Mucosa of stomach (tissue), 1 donor: Measurements from ENCODE around the gene LIG4.

Experiments used
- H3K27me3 ChIP-seq: one replicate; pipeline ENCODE4 v1.7.0; 2013; ENCODE audit warnings: mild to moderate bottlenecking, low read length; ENCODE audit not compliant: control insufficient read depth, insufficient read depth
- H3K36me3 ChIP-seq: one replicate; pipeline ENCODE4 v1.7.0; 2013; ENCODE audit warnings: low read length; ENCODE audit not compliant: control insufficient read depth, insufficient read depth
- H3K4me1 ChIP-seq: one replicate; pipeline ENCODE4 v1.7.0; 2013; ENCODE audit warnings: mild to moderate bottlenecking, low read length; ENCODE audit not compliant: control insufficient read depth, insufficient read depth
- H3K4me3 ChIP-seq: one replicate; pipeline ENCODE4 v1.7.0; 2013; ENCODE audit warnings: low read length
- H3K9ac ChIP-seq: one replicate; pipeline ENCODE4 v1.7.0; 2013; ENCODE audit warnings: mild to moderate bottlenecking, low read length, moderate library complexity
- H3K9me3 ChIP-seq: one replicate; pipeline ENCODE4 v1.7.0; 2013; ENCODE audit warnings: mild to moderate bottlenecking, low read length, moderate library complexity; ENCODE audit not compliant: control insufficient read depth
- donor health status: Pancreatic carcinoma.

LIG4 gene

DNA sequence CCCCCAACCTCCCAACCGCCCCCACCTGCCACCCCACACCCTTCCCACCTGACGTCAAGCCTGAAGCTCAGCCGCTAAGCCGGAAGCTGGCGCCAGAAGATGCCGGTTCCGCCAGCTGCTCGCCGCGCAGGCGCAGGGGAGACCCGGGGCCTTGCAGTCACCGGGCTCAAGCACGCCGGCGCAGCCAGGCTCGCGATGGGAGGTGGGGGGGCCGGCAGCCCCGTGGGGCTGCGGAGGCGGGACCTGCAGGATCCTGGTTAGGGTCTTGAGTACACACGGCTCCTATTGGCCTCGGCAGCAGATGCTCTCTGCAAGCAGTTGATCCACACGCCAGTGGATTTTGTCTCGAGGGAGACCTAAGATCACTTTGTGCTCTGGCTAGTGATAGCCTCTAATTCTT, at the start of gene LIG4:
TSS of gene LIG4 (minus strand) at position 101 of the 400 bp plus-strand sequence. CDS start 4,268 bp downstream, outside the sequence.
- H3K36me3 ChIP-seq = no peaks in the 10 kb centered on the region
- no peaks in the 10 kb centered on the region for H3K27me3 ChIP-seq
- peaks cover 37% of the 10 kb centered on the region for H3K4me1 ChIP-seq
- H3K9me3 ChIP-seq = no peaks in the 10 kb centered on the region
- peak within 1 kb of the TSS; percentile 60 for H3K9ac ChIP-seq
- H3K4me3 ChIP-seq = peak within 1 kb of the TSS; percentile 35

DNA sequence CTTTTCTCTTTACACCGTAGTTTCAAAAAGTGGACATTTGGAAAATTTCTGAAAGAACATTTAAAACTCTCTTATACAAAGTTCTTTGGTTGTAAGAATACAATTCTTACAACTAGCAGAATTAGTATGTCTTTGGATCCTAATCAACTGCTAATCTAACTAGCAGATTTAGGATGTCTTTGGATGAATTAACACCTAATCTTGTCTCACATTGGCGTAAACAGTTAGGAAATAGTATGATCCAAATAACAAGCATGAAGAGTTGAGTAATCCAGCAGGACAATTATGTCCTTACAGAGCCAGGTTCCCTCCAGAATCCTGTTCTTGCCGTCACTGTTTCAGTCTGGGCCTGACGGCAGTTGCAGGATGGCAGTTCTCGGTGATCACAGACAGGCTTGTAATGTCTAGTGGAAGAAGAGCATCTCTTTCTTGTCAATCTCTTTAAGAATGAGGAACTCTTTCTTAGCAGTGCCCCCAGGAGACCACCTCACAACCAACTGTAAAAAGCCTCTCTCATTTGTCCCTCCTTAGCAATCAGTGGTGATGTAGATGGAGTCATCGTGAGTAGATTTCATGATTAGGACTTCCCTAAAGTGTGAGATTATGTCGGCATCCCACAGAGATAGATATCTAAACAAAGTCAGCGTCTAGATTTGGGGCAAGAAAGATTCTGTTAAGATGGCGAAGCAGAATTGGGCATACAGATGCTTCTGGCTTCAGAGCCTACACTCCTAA, 48.5 kb upstream of the LIG4 start:
- H3K36me3 ChIP-seq = no peaks in the 10 kb centered on the region
- no peak overlapping the region for H3K4me3 ChIP-seq
- H3K27me3 ChIP-seq = no peaks in the 10 kb centered on the region
- H3K9me3 ChIP-seq = no peaks in the 10 kb centered on the region
- H3K9ac ChIP-seq = no peak overlapping the region
- no peaks in the 10 kb centered on the region for H3K4me1 ChIP-seq

DNA sequence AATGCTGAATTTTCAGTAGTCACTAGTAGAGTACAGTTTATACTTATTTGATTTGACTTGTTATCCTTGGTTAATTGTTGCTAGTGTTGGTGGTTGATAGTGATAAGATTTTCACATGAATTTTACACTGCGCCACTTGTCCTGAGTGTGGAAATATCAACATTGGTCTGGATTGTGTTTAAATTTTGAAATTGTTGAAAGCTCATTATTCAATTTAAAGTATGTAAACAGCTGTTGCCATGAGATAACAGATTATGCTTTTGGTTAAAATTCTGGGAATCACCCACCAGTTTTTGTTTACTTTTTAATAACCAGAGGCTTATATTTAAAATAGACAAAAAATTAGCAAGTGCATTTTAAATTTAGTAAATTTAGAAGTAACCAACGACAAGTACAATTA, 41.9 kb upstream of the LIG4 start:
- H3K27me3 ChIP-seq = no peaks in the 10 kb centered on the region
- no peaks in the 10 kb centered on the region for H3K9me3 ChIP-seq
- H3K4me3 ChIP-seq = no peak overlapping the region
- H3K4me1 ChIP-seq = no peaks in the 10 kb centered on the region
- H3K9ac ChIP-seq = no peak overlapping the region
- no peaks in the 10 kb centered on the region for H3K36me3 ChIP-seq

DNA sequence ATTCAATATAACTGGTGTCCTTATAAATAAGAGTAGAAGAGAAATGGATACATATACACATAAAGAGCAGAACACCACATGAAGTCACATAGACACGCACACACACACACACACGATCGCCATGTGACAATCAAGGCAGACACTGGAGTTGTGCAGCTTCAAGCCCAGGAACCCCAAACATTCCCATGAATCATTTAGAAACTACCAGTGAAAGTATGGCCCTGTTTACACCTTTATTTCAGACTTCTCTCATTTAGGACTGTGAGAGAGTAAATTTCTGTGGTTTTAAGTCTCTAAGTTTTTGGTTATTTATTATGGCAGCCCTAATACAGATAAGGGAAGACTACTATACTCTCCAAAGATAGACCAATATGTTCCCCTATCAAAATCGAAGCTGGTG, 33.8 kb upstream of the LIG4 start:
- no peak overlapping the region for H3K9ac ChIP-seq
- H3K27me3 ChIP-seq = no peaks in the 10 kb centered on the region
- no peaks in the 10 kb centered on the region for H3K9me3 ChIP-seq
- no peak overlapping the region for H3K4me3 ChIP-seq
- no peaks in the 10 kb centered on the region for H3K4me1 ChIP-seq
- no peaks in the 10 kb centered on the region for H3K36me3 ChIP-seq

DNA sequence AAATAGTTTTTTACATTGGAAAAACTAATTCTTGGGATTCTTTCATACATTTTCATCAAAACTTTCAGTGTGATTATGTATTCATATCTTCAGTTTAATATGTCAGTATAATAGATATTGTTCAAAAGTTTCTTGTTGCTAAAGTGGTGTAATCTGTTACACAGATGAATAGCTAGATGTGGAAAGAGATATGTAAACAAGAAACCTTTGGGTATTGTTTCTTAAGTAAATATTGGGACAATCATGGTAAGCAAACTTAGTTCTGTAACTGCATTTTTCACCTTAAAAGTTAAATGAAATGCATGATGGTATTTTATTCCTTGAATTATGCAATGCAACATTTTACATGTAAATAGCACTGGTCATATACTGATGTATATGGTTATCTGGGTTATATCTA, 15.0 kb upstream of the LIG4 start:
- Histone ChIP-seq H3K36me3 (no peaks in the 10 kb centered on the region), H3K27me3 (no peaks in the 10 kb centered on the region), H3K4me1 (peaks cover 8% of the 10 kb centered on the region), H3K4me3 (no peak overlapping the region), H3K9me3 (no peaks in the 10 kb centered on the region), H3K9ac (no peak overlapping the region)

DNA sequence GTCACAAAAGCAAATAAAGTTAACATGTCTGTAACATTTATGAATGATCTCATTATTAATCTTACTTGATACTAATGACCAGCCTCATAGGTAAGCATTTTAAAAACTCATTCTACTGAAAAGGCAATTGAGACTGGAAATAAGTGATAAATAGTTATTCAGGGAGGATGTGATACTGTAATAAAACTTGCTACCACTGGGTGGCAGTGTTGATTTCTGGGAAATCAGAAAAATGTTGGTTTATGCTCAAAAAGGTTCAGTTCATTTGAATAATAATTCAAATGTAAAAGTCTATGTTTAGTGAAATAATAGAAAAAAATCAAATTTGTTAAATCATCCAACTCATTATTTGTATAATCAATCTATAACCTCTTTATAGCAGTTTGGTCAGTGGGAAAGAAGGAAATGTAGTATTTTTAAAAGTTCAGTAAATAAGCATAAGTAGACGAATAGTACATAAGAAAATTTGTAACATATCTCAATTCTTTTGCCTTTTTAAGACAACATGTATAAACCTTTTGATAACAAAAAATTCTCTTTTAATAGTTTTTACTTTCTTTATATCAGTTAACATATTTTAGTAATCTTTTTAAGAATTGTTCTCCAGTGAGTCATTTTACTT, 12.4 kb upstream of the LIG4 start:
- peaks cover 8% of the 10 kb centered on the region for H3K4me1 ChIP-seq
- H3K27me3 ChIP-seq = no peaks in the 10 kb centered on the region
- H3K9me3 ChIP-seq = no peaks in the 10 kb centered on the region
- H3K9ac ChIP-seq = no peak overlapping the region
- no peak overlapping the region for H3K4me3 ChIP-seq
- H3K36me3 ChIP-seq = no peaks in the 10 kb centered on the region

DNA sequence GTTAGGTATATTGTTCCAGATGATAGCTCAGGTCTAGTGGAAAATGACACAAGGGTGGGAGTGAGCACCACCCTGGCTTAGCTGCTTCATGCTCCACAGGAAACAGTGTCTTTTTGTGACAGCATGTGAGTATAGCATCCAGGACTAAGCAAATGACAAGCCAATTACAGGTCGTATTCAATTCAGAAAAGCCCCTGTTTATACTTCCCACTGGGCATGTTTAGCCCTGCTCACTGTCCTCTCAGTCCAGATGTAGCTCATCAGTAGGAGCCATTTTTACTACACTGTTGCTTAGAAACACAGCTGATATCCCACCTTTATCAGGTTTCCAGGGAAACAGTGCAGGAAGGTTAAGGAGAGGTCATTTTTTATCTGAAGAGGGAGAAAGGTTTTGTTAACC, 10.8 kb upstream of the LIG4 start:
- Histone ChIP-seq H3K27me3 (no peaks in the 10 kb centered on the region), H3K9ac (no peak overlapping the region), H3K36me3 (no peaks in the 10 kb centered on the region), H3K9me3 (no peaks in the 10 kb centered on the region), H3K4me3 (no peak overlapping the region), H3K4me1 (peaks cover 8% of the 10 kb centered on the region)

DNA sequence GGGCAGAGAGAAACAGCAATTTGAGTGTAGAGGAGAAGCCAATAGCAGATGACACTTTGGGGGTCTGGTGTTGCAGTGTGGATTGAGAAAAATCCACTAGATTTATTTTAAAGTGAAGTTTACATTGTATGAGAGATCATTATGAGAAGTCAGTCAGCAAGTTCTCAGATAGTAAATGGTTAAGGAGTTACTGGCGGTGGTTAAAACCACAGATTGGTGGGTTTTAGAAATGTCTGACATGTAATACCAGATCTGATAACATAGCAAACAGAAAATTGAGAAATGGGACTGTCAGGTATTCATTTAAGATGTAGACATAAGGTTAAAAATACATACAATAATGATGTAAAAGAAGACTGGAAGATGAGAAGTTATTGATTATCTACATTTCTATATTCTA, 10.1 kb upstream of the LIG4 start:
- H3K9ac ChIP-seq = no peak overlapping the region
- no peaks in the 10 kb centered on the region for H3K36me3 ChIP-seq
- H3K9me3 ChIP-seq = no peaks in the 10 kb centered on the region
- H3K4me3 ChIP-seq = no peak overlapping the region
- H3K27me3 ChIP-seq = no peaks in the 10 kb centered on the region
- peaks cover 11% of the 10 kb centered on the region for H3K4me1 ChIP-seq

DNA sequence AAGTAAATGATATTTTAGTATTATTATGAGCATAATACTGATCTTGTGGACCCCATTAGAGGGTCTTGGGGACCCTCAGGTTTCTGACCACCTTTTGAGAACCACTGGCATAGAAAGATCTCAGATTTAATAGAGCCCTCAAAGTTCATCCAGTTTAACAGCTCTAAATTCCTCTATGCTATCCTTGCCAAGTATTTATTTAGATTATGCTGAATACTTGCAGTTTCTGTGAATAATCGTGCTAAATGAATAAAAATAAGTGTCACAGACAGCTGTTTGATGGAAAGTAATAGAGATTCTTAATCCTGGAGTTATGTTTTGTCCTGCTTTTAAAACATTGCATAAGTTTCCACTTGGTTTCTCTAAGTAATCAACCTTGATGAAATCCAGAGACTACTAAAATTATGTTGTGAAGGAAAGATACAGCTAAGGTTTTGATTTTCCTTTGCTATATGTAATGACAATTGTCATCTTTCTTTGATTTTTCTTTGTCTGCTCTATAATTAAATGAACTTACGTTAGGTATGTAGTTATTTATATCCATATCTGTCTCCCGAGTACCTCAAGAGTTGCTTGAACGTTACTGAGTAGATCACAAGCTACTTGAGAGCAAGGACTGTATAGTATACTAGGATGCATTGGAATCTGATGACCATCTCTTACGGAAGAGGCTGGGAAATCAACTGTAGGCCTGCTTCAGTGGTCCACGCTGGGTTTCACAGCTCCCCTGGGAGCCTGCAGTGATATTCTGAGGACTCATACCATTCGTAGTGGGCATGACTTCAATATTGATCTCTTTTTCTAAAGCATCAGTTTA, 8.6 kb upstream of the LIG4 start:
- Histone ChIP-seq H3K9me3 (no peaks in the 10 kb centered on the region), H3K9ac (no peak overlapping the region), H3K4me1 (peaks cover 24% of the 10 kb centered on the region)

DNA sequence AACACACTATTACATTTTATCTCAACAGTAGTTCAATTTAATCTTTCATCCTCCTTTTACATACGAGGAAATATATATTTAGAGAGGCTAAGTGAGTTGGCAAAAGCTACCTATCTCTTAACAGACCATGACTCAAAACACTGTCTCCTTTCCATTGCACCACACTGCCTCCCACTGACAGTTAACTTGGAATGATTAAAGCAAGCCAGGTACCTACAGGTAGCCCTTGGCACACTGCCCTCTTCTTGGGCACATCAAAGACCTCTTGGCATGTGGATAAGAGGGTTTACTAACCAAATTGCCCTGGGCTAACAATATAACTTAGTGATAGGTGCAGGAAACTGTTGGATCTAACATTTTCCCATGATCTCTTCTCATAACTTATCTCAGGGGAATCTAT, 4.7 kb upstream of the LIG4 start:
- Histone ChIP-seq H3K4me3 (peak overlapping the region; percentile 100), H3K9me3 (no peaks in the 10 kb centered on the region), H3K36me3 (no peaks in the 10 kb centered on the region), H3K27me3 (no peaks in the 10 kb centered on the region), H3K4me1 (peaks cover 33% of the 10 kb centered on the region), H3K9ac (no peak overlapping the region)

More for the DNA sequence above, 8.6 kb upstream of the LIG4 start:
- Histone ChIP-seq H3K4me3 (no peak overlapping the region), H3K36me3 (no peaks in the 10 kb centered on the region), H3K27me3 (no peaks in the 10 kb centered on the region)

DNA sequence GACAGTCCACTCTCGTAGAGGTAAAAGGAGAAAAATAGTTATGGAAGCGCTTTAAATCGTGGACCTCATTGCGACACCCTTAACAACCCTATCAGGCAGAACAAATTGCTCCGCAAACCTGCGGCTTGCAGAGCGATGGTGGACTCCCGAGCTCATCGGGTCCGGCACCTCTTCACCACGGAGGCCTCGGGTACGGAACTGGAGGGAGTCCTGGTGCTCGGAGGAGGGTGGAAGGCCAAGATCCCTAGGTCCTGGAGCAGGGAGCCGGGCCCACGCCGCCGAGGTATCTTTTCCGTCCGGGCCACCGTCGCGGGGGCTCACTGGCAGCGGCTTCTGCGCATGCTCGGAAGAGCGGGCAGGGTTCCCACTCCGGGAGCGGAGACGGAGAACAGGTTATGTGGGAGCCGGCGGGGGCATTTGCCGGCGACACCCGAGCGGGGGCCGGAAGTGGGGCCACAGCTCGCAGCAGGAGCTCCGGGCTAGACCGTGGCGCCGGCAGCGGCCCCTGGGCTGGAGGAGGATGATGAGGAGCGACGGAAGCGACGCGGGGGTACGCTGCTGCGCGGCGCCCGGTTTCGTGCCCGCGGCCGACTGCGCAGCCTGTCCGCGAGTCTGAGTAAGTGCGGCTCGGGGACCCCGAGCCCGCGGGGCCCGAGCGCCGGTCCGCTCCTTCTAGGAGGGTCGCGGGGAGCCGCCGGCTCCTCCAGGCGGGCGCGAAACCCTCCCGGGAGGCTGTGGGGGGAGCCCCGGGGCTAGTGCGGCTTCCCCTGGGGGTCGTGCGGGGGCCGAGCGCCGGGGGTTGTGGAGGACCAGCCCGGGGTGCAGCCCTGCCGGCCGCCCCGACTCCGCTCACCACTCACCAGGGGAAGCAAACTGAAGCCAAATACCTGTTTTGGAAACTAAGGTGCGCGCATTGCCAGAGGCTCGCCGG, 3.0 kb upstream of the LIG4 start, which contains the start of gene ABHD13:
TSS of gene ABHD13 (plus strand) at position 349 of the 931 bp plus-strand sequence. CDS start 10,827 bp downstream, outside the sequence.
- peaks cover 40% of the 10 kb centered on the region for H3K4me1 ChIP-seq
- H3K9me3 ChIP-seq = no peaks in the 10 kb centered on the region
- H3K9ac ChIP-seq = peak within 1 kb of the TSS; percentile 97
- H3K36me3 ChIP-seq = no peaks in the 10 kb centered on the region
- peak within 1 kb of the TSS; percentile 100 for H3K4me3 ChIP-seq
- no peaks in the 10 kb centered on the region for H3K27me3 ChIP-seq
